GM12873 (cell line): Measurements from ENCODE around the gene VSIG1.
A peak's percentile ranks its signal among the peaks of the same experiment; 100 is the strongest.

Source experiments
- CTCF ChIP-seq: IDR thresholded peaks from 2 replicates; pipeline ENCODE4 v1.5.1; 2012; ENCODE audit warnings: low read depth, mild to moderate bottlenecking, moderate library complexity, low read length, control low read depth; ENCODE audit not compliant: insufficient read depth; ENCODE audit errors: missing control alignments

VSIG1 gene

GRCh38 chrX:108044554-108045256 lies at the start of gene VSIG1:
Gene VSIG1, plus strand, starts transcription at chrX:108045065. Its CDS starts 66 bp downstream, at chrX:108045131.
- TF ChIP-seq CTCF: no peak

GRCh38 chrX:107996124-107996523 lies 48.7 kb upstream of the VSIG1 start:
- TF ChIP-seq CTCF: no peak

GRCh38 chrX:108000751-108001150 lies 44.1 kb upstream of the VSIG1 start:
- no peak for TF ChIP-seq CTCF

- peak; percentile 76 for TF ChIP-seq CTCF
These were observed 43.5 kb upstream of the VSIG1 start for GRCh38 chrX:108001218-108001814.

GRCh38 chrX:108018656-108019381 lies 26.0 kb upstream of the VSIG1 start:
- TF ChIP-seq CTCF: no peak

- TF ChIP-seq CTCF: no peak
These were observed 25.4 kb upstream of the VSIG1 start for GRCh38 chrX:108019382-108019875.

- TF ChIP-seq CTCF: peak; percentile 62
These were observed 24.2 kb upstream of the VSIG1 start for GRCh38 chrX:108020631-108021030.
